ENCODE data around the gene ASPN. TPM values are rescaled to one million over a fixed set of nuclear protein-coding genes. Genes with fewer than 3 reads are reported as not detected.

The ASPN gene
- total RNA-seq, 4 donors from 2014 or later: 29.5 to 160 (median 73.0) TPM

- Histone ChIP-seq H3K4me1 (no peaks in the 10 kb centered on the region), H3K27me3 (no peaks in the 10 kb centered on the region), H3K36me3 (no peaks in the 10 kb centered on the region), H3K27ac (no peak overlapping the region), H3K4me3 (no peak overlapping the region), H3K9me3 (no peaks in the 10 kb centered on the region)
- no peak for DNase-seq
- TF ChIP-seq POLR2A (IDR thresholded peaks at IDR 0.05) (no peak), CTCF (IDR thresholded peaks at IDR 0.05) (no peak)
- intact Hi-C loops (cut with DNase I; ENCODE audit: low total_unique reads): no loop called here
These were observed 45.1 kb upstream of the ASPN start for GRCh38 chr9:92527291-92527828.

- H3K9me3 ChIP-seq: no peaks in the 10 kb centered on the region
- H3K27ac ChIP-seq: no peak overlapping the region
- intact Hi-C loops (cut with DNase I; ENCODE audit: low total_unique reads): no loop called here
- no peaks in the 10 kb centered on the region for H3K4me1 ChIP-seq
- TF ChIP-seq POLR2A (IDR thresholded peaks at IDR 0.05): no peak
- TF ChIP-seq CTCF (IDR thresholded peaks at IDR 0.05): no peak
- no peak for DNase-seq
- no peaks in the 10 kb centered on the region for H3K36me3 ChIP-seq
- no peak overlapping the region for H3K4me3 ChIP-seq
- H3K27me3 ChIP-seq: no peaks in the 10 kb centered on the region
These were observed 43.0 kb upstream of the ASPN start for GRCh38 chr9:92525306-92525705.

- H3K4me1 ChIP-seq: no peaks in the 10 kb centered on the region
- no peaks in the 10 kb centered on the region for H3K27me3 ChIP-seq
- no peak overlapping the region for H3K4me3 ChIP-seq
- H3K27ac ChIP-seq: no peak overlapping the region
- TF ChIP-seq CTCF (IDR thresholded peaks at IDR 0.05) (no peak), POLR2A (IDR thresholded peaks at IDR 0.05) (no peak)
- no peaks in the 10 kb centered on the region for H3K36me3 ChIP-seq
- no peak for DNase-seq
- no peaks in the 10 kb centered on the region for H3K9me3 ChIP-seq
- intact Hi-C loops (cut with DNase I; ENCODE audit: low total_unique reads): no loop called here
These were observed 42.6 kb upstream of the ASPN start for GRCh38 chr9:92524881-92525280.

GRCh38 chr9:92522983-92523970, 41.0 kb upstream of the ASPN start:
- intact Hi-C loops (cut with DNase I; ENCODE audit: low total_unique reads): no loop called here
- Histone ChIP-seq H3K36me3 (no peaks in the 10 kb centered on the region), H3K4me1 (no peaks in the 10 kb centered on the region), H3K4me3 (no peak overlapping the region), H3K27me3 (no peaks in the 10 kb centered on the region), H3K27ac (no peak overlapping the region), H3K9me3 (no peaks in the 10 kb centered on the region)
- no peak for TF ChIP-seq POLR2A (IDR thresholded peaks at IDR 0.05)
- no peak for TF ChIP-seq CTCF (IDR thresholded peaks at IDR 0.05)
- DNase-seq: no peak

GRCh38 chr9:92520837-92521236, 38.5 kb upstream of the ASPN start:
- intact Hi-C loops (cut with DNase I; ENCODE audit: low total_unique reads): no loop called here
- Histone ChIP-seq H3K9me3 (no peaks in the 10 kb centered on the region), H3K27me3 (no peaks in the 10 kb centered on the region), H3K27ac (no peak overlapping the region), H3K4me1 (no peaks in the 10 kb centered on the region), H3K36me3 (no peaks in the 10 kb centered on the region), H3K4me3 (no peak overlapping the region)
- DNase-seq: no peak
- no peak for TF ChIP-seq CTCF (IDR thresholded peaks at IDR 0.05)
- TF ChIP-seq POLR2A (IDR thresholded peaks at IDR 0.05): no peak

All from uterus (tissue), 4 donors.